HG03354 (cell line): ENCODE results near the gene MTF1.
A peak's percentile ranks its signal among the peaks of the same experiment; 100 is the strongest.

Source experiments
- ATAC-seq: cut with Tn5 transposase; IDR thresholded peaks from one replicate; pipeline ENCODE4 v1.9.1; 2021; ENCODE audit warnings: mild to moderate bottlenecking; ENCODE audit not compliant: unreplicated experiment, poor library complexity, severe bottlenecking

Gene MTF1

DNA sequence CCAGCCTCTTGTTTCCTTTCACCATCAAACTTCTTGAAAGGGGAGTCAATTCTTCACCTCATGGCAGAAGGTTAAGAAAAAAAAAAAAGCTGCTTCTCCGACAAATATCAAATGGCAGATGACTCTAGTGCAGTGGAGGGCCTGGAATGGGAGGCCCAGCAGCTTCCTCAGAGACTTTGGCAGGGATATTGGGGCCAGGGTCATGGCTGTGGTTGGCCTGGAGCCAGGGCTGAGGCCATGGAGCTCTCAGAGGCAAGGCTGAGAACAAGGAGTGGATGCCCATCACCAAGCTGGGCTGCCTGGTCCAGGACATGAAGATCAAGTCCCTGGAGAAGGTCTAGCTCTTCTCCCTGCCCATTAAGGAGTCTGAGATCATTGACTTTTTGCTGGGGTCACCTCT, 18.7 kb downstream of the MTF1 start:
- ATAC-seq = no peak

DNA sequence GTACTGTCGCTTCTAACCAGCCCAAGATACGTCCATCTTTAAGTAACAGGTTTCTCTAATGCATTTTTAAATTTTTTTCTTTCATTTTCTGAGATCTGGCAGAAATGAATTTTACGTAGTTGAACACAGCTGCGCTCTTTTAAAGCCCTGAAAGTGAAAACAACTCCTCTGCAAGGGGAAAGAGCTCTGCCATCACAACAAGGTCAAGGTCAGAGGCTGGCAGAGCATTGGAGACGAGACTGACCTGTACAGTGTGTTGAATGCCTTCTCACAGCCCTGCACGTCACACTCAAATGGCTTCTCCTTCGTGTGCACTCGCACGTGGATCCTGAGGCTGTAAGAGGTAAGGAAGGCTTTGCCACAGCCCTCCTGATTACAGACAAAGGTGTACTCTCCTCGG, 19.7 kb downstream of the MTF1 start:
- ATAC-seq = no peak

DNA sequence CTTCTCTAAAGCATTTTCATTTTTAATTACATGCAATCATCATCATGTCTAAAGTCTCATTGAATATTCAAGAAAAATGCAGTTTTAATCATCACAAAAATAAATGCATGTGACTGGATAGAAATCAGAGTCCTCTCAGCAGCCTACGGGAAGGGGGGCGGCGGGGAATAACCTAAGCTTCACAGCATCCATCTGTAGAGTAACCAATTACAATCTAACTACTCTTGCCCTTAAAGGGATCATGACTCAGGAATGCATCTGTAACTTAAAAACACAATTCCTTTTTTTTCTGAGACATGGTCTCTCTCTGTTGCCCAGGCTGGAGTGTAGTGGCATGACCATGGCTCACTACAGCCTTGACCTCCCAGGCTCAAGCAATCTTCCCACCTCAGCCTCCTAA, 22.6 kb downstream of the MTF1 start:
- no peak for ATAC-seq

DNA sequence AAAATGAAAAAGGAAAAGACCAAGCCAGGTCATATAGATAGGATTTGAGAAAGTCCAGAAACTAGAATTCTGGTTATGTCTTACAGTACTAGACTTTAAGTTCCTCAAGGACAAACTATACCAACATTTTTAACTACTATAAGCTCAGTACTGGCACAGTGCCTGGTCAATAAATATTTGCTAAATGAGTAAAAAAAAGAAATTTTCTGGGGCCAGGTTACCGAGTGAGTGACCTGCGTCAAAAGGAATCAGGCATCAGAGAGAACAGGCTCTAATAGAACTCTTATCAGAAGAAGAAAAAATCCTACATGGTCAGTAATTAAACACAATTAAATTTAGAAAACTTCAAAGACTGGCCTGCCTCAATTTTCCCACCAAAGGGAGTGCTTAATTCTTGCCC, 27.6 kb downstream of the MTF1 start:
- ATAC-seq = no peak

DNA sequence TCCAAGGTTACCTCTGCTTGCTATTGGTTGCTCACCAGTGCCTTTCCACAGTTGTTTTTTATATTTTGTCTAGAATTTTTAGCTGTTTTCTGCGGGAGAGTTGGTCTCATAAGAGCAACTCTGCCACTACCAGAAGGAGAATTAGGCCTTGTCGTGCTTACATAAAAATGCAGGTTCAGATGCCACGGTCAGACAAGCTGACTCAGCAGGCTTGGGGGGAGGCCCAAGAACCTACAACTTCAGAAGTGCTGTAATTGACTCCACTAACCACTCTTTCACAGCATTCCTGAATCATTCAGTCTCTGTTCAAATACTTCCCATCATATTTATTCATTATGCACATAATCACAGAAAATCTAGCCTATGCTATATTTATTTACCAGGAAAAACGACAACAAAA, 28.3 kb downstream of the MTF1 start:
- ATAC-seq = no peak

DNA sequence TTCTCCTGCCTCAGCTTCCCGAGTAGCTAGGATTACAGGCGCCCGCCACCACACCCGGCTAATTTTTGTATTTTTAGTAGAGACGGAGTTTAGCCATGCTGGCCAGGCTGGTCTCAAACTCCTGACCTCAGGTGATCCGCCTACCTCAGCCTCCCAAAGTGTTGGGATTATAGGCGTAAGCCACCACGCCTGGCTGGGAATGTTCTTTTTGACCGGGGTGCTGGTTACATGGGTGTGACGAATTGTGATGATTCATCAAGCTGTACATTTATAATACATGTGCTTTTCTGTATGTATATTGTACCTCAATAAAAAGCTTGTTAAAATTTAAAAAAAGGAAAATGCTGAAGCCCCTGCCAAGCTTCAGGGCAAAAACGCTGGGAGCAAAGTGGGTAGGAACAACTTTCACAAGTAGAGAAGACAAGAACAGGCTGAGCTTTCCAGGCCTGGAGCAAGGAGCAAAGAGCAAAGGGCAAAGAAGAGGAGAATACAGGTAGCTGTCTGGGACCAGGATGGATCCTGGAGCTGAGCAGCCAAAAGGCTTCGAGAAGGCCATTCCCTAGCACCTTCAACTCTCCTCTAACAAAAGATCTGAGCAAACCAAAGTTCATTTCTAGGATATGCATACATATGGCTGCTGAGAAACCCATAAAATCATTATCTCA, 30.9 kb downstream of the MTF1 start:
- ATAC-seq = no peak

DNA sequence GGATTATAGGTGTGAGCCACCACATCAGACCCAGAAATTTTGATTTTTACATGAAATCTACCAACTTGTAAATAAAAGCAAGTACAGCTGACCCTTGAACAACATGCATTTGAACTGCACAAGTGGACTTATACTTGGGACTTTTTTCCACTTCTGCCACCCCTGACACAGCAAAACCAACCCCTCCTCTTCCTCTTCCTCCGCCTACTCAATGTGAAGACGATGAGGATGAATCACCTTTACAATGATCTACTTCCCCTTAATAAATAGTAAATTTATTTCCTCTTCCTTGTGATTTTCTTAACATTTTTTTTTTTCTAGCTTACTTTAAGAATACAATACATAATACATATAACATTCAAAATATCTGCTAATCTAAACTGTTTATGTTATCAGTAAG, 33.9 kb downstream of the MTF1 start:
- ATAC-seq = no peak

DNA sequence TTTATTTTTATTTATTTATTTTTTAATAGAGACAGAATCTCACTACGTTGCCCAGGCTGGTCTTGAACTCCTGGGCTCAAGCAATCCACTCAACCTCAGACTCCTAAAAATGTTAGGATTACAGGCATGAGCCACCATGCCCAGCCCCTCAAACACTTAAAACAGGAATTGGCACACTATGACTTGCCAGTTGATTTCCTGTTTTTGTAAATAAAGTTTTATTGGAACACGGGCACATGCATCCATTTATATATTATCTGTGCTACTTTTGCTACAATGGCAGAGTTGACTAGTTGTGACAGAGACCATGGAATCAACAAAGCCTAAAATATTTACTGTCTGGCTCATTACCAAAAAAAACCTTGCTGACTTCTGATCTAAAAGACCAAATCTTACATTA, 35.4 kb downstream of the MTF1 start:
- no peak for ATAC-seq

DNA sequence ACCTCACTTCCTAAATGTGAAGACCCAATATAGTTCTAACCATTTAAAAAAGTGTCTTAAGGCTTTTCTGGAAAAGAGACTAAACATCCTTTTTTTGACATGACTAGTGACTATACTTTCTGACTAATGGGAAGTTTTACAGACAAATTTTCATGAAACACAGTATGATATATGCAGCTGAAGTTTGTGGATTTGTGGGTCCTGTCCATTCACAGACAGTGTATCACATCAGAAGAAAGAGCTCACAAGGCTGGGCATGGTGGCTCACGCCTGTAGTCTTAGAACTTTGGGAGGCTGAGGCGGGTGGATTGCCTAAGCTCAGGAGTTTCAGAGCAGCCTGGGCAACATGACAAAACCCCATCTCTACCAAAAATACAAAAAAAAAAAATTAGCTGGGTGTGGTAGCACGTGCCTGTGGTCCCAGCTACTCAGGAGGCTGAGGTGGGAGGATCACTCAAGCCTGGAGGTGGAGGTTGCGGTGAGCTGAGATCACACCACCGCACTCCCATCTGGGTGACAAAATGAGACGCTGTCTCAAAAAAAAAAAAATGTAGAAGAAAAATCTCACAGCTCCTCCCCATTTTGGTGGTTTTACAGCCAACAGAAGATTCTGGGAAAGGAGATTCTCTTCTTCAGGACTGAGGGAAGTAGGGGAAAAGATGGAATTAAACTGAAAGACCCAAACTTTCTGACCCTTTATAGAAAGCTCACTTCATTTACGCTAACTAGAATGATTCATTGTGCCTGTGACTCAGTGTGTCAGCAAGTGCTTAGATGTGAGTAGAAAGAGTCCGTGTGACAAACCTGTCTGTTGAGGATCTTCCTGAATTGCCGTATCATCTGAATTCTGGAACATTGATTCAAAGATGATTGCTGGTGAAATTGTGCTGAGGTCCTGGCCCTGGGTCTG, 36.2 kb downstream of the MTF1 start:
- no peak for ATAC-seq

DNA sequence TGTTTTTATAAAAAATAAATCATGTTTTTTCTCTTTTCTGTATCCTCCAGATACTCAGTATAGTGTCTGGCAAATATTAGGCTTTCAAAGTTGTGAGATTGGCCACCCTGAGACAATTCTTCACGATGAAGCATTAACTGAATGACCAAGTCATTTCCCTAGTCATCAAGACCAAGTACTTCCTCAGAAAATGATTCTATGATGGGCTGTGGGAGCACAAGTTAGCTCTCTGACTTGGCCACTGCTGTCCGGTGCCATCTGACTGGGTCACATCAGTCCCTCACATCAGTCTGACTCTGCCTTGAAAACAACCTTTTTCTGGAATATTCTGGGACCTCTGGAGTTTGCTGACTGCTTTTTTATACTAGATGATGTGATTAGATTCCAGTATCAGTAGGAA, 37.9 kb downstream of the MTF1 start:
- no peak for ATAC-seq

DNA sequence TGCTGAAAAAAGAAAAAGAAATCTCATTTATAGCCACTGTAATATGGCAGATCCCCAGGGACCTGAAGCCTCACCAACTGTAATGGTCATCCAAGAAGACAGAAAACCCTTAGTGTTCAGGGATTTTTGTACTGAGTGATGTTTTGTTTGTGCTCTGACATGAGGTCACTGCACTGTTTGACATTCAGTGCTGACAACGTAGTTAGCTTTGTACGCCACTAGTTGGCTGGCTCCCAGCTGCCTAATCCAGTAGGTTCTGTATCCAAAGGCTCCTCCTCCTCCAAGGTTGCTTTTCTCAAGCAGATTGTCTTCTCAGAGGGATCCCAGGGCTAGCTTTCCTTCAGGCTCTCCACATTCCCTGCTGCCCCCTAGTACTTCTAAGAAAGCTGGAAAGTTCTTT, 41.9 kb downstream of the MTF1 start:
- ATAC-seq = no peak

DNA sequence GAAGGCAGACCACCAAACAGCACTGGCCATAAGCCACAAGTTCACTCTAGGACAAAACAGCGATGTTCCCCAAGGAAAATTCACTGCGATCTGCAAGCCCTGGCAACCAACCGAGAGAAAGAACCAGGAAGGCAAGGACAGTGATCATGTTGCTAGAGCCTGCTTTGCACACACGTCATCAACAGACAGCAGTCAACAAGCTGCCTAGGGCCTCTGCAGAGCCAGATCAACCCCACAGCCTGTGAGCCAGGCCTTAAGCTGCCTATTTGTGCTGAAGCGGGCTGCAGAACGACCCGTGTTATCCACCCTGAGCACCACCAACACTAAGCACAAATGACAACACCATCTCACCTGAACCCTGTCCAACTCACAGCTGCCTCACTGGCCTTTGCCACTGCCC, 45.1 kb downstream of the MTF1 start:
- ATAC-seq = no peak

DNA sequence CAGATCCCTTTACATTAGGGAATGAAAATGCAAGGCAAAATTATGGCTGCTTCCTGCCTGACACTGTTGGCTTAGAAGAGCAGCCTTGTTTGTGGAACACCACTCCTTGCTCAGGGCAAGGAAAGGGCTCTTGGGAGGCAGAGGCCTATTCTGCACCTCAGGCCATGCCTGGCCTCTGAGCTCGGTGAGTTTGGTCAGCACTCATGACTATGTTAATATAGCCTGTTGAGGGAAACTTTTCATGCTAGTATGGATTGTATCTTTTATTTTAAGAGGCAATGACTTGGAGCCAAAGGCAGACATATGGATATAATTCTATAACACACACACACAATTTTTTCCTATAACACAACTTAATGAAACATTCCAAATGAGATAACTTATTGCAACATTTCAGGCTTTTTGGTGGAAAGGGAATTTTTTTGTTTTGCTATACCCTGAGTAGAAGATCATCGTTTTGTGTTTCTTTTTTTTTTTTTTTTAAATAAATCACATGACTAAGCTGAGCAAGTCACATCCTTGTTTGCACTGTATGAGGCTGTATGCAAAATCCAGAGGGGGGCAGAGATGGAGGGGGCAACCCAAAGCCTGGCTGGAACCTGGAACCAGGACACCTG, 45.8 kb downstream of the MTF1 start:
- no peak for ATAC-seq

DNA sequence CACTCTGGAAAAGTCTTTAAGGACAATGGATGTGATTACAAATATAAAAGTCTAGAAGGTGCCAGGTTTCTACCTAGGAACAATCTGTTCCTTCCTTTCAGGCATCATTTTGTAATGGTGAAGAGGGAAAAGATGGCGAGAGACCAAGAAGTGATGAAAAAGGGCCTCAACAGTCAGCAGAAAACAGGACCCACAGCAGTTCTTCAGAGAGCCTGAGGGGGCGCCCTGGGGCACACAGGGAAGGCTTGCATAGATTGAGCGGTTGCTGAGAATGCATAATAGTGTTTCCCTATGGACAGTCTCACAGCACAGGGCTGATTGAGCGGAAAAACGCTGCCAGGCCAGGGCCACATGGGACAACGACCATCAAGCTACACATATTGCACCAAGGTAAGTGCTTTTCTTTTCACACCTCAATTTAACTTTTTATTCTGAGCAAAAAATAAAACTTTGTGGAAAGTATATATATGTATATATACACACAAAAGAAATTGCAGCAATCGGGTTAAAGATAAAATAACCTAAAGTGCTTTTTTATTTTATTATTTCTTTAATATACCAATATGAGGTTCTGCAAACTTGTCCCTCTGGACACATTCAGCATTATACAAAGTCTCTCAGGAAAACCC, 48.3 kb downstream of the MTF1 start:
- no peak for ATAC-seq

DNA sequence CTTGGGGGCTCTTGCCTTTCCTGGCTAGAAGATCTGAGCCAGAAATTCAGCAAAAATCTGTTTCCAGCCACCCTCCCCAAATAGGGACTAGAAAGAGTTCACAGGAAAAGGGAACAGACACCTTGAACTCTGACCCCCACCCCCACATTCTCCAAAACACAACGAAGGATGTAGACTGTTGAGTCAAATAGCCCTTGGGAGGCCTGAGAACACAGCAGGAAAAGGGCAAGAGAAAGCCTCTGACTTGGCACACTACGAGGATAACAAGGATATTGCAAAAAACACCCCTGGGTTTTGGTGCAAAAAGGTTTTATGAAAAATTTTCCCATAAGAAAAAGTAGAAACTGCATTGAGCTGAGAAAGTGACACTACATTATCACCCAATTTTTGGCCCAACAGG, 49.5 kb downstream of the MTF1 start:
- ATAC-seq = no peak

DNA sequence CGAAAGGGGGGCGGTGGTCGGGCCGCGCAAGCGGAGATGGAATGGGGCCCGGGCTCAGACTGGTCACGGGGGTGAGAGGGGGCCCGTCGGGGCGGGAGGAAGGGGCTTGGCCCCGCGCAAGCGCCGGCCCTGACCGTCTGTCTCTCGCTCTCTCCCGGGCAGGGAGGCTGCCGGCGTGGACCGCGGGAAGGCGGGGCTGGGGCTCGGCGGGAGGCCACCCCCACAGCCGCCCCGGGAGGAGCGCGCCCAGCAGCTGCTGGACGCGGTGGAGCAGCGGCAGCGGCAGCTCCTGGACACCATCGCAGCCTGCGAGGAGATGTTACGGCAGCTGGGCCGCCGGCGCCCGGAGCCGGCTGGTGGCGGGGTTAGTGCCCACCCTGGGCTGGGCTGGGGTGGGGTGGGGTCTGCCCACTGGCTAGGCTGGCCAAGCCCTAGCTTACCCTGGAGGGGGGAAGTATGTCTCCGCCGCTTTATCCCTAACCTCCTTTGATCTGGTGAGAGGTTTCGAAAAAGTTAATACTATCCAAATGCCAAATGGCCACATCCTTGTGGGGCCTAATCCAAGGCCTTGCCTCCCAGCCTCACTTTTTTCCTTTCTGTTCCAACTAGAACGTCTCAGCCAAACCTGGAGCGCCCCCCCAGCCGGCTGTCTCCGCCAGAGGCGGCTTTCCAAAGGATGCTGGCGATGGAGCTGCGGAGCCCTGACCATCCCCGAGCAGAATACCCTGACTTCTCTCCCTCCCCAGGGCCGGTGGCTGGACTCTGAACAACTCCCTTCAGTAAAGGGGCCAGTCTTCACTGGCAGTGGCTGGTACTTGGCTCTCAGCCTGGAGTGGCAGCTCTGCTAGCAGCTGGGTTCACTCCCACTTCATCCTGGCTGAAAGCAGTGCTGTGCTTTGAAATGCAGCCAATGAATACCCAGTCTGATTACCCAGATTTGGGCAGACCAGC, 50.7 kb downstream of the MTF1 start:
- ATAC-seq = peak; percentile 35

DNA sequence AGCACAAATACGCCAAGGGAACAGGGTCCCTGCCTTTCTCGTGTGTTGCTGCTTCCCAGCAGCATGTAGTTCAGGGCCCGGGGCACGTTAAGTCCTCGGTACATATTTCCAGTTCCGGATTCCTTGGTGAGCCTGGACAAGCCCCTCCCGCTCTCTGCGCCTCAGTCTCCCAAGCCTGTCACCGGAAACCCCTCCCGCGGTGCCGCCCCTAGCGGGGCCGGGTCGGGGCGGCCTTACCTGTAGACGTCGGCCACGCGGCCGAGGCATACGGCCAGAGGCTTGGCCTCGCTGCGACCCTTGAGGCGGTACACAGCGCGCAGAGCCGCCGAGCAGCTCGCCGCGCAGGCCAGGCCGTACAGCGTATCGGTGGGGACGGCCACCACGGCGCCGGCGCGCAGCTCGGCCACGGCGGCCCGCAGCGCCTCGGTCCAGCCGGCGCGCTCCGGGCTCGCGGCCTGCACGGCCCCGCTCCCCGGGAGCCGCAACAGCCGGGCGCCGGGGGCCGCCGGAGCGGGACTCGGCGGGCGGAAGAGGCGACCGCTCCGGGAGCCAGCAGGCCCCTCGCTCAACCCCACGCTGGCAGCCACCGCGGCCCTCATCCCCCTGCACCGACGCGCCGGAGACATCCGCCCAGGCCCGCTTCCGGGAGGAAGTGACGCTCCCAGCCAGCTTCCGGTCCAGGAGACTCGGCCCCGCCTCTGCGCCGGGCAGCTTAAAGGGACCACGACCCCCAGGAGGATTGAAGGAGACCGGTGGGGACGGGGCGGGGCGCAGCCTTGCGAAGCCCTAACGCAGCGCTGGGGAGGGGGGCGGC, 51.6 kb downstream of the MTF1 start, which contains the start of the genes C1orf122 and YRDC:
C1orf122 (plus strand) TSS at position 236 of the 814 bp plus-strand sequence. CDS start 615 bp downstream, outside the sequence.
YRDC (minus strand) TSS at position 654 of the 814 bp plus-strand sequence; CDS start at position 626, 28 bp downstream.
- ATAC-seq = peak; percentile 93

DNA sequence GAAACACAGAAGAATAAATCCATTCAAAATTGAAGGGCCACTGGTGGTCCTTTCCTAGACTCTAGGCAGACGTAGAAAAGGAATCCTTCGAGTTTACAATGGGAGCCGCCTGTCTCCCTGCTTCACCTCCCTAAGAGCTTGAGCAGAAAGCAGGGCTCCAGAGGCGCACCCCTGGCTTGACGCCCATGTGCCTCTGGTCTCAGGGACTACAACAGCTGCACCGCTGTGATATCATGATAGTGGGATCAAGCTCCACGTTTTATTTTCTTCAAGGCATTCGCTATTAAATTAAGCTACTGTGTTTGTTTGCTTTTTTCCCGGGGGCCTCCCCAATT, 52.2 kb downstream of the MTF1 start:
- no peak for ATAC-seq
